DOHH2 (cell line): ENCODE measurements around the gene LDLRAD4.

Experiments used
- H3F3A ChIP-seq: fragments of 200-600 bp; sonication (generic), shearing (Covaris generic); 2 replicates; pipeline ENCODE4 v1.6.0; 2016; ENCODE audit warnings: antibody characterized with exemption, mild to moderate bottlenecking; ENCODE audit not compliant: control insufficient read depth, insufficient read depth
- H3K27ac ChIP-seq: fragments of 200-600 bp; sonication (generic); 2 replicates; pipeline ENCODE4 v1.5.1; 2014; ENCODE audit warnings: low read depth, mild to moderate bottlenecking, low read length, moderate library complexity
- H3K27me3 ChIP-seq: fragments of 200-600 bp; sonication (generic); 2 replicates; pipeline ENCODE4 v1.6.1; 2014; ENCODE audit warnings: mild to moderate bottlenecking, low read length, mixed read lengths; ENCODE audit not compliant: control insufficient read depth
- H3K36me3 ChIP-seq: fragments of 200-600 bp; sonication (generic); 2 replicates; pipeline ENCODE4 v1.6.1; 2014; ENCODE audit warnings: mild to moderate bottlenecking, low read length, moderate library complexity, mixed read lengths; ENCODE audit not compliant: control insufficient read depth
- H3K4me1 ChIP-seq: fragments of 200-600 bp; sonication (generic); 2 replicates; pipeline ENCODE4 v1.6.1; 2014; ENCODE audit warnings: mild to moderate bottlenecking, low read length, mixed read lengths; ENCODE audit not compliant: control insufficient read depth
- H3K4me2 ChIP-seq: fragments of 200-600 bp; sonication (generic); 2 replicates; pipeline ENCODE4 v1.6.0; 2014; ENCODE audit warnings: mild to moderate bottlenecking, low read length, moderate library complexity
- H3K4me3 ChIP-seq: fragments of 200-600 bp; sonication (generic); 2 replicates; pipeline ENCODE4 v1.5.1; 2014; ENCODE audit warnings: mild to moderate bottlenecking, low read length, mixed read lengths
- H3K79me2 ChIP-seq: fragments of 200-600 bp; sonication (generic); 2 replicates; pipeline ENCODE4 v1.6.1; 2014; ENCODE audit warnings: mild to moderate bottlenecking, low read length, mixed read lengths; ENCODE audit not compliant: control insufficient read depth
- H3K9me2 ChIP-seq: fragments of 200-600 bp; sonication (generic); replicated peaks from 2 replicates; pipeline ENCODE4 v1.6.1; 2014; ENCODE audit warnings: mild to moderate bottlenecking, low read length, mixed read lengths; ENCODE audit not compliant: control insufficient read depth
- H3K9me3 ChIP-seq: fragments of 200-600 bp; sonication (generic); 2 replicates; pipeline ENCODE4 v1.6.1; 2014; ENCODE audit warnings: antibody characterized with exemption, low read length, mixed read lengths; ENCODE audit not compliant: control insufficient read depth, insufficient read depth
- H4K20me1 ChIP-seq: fragments of 200-600 bp; sonication (generic); 2 replicates; pipeline ENCODE4 v1.6.0; 2014; ENCODE audit warnings: low read depth, mild to moderate bottlenecking, antibody characterized with exemption, low read length, moderate library complexity; ENCODE audit not compliant: control insufficient read depth, insufficient read depth
- CTCF ChIP-seq: fragments of 200-600 bp; sonication (generic); IDR thresholded peaks from one replicate; pipeline ENCODE4 v1.5.1; 2014; ENCODE audit warnings: antibody characterized with exemption, mild to moderate bottlenecking, low read depth, low read length; ENCODE audit not compliant: poor library complexity, severe bottlenecking
- EZH2phosphoT487 ChIP-seq: fragments of 200-600 bp; sonication (generic); IDR thresholded peaks from 2 replicates; pipeline ENCODE4 v1.6.1; 2017; ENCODE audit warnings: borderline replicate concordance, mild to moderate bottlenecking, antibody characterized with exemption, low read length, moderate library complexity, mixed read lengths

The LDLRAD4 gene

GRCh38 chr18:13207294-13207693, 11.3 kb upstream of the LDLRAD4 start:
- H3K4me1 ChIP-seq, result no peaks in the 10 kb centered on the region
- H3K79me2 ChIP-seq, result no peaks in the 10 kb centered on the region
- H3K27ac ChIP-seq, result no peak overlapping the region
- H3K4me3 ChIP-seq, result no peak overlapping the region
- H3F3A ChIP-seq, result no peaks in the 10 kb centered on the region
- H3K9me3 ChIP-seq, result no peaks in the 10 kb centered on the region
- no peaks in the 10 kb centered on the region for H4K20me1 ChIP-seq
- no peak for TF ChIP-seq EZH2phosphoT487
- TF ChIP-seq CTCF, result no peak
- H3K27me3 ChIP-seq, result peaks cover 3% of the 10 kb centered on the region; the same call in 1 of the 2 replicates
- no peaks in the 10 kb centered on the region for H3K36me3 ChIP-seq
- H3K4me2 ChIP-seq, result no peak overlapping the region
- no peaks in the 10 kb centered on the region for H3K9me2 ChIP-seq

- no peak for TF ChIP-seq EZH2phosphoT487
- TF ChIP-seq CTCF, result no peak
- Histone ChIP-seq H3K36me3 (no peaks in the 10 kb centered on the region), H3K27me3 (peaks cover 15% of the 10 kb centered on the region), H3K9me2 (no peaks in the 10 kb centered on the region), H3K9me3 (no peaks in the 10 kb centered on the region), H3K27ac (no peak overlapping the region), H3F3A (no peaks in the 10 kb centered on the region), H3K4me3 (no peak overlapping the region), H4K20me1 (peaks cover 3% of the 10 kb centered on the region; the same call in 1 of the 2 replicates), H3K4me1 (no peaks in the 10 kb centered on the region), H3K4me2 (no peak overlapping the region), H3K79me2 (no peaks in the 10 kb centered on the region)
These were observed 7.0 kb upstream of the LDLRAD4 start for GRCh38 chr18:13211534-13211933.

- H3K27me3 ChIP-seq, result peaks cover 20% of the 10 kb centered on the region
- no peaks in the 10 kb centered on the region for H3K79me2 ChIP-seq
- no peak overlapping the region for H3K27ac ChIP-seq
- no peaks in the 10 kb centered on the region for H3K36me3 ChIP-seq
- no peaks in the 10 kb centered on the region for H3F3A ChIP-seq
- no peak overlapping the region for H3K4me3 ChIP-seq
- H3K9me3 ChIP-seq, result no peaks in the 10 kb centered on the region
- TF ChIP-seq CTCF, result no peak
- no peak for TF ChIP-seq EZH2phosphoT487
- no peak overlapping the region for H3K4me2 ChIP-seq
- H3K9me2 ChIP-seq, result no peaks in the 10 kb centered on the region
- no peaks in the 10 kb centered on the region for H3K4me1 ChIP-seq
- H4K20me1 ChIP-seq, result peaks cover 3% of the 10 kb centered on the region; the same call in 1 of the 2 replicates
These were observed 5.3 kb upstream of the LDLRAD4 start for GRCh38 chr18:13213036-13213795.
